ENCODE results near the gene LRP1.

DNA sequence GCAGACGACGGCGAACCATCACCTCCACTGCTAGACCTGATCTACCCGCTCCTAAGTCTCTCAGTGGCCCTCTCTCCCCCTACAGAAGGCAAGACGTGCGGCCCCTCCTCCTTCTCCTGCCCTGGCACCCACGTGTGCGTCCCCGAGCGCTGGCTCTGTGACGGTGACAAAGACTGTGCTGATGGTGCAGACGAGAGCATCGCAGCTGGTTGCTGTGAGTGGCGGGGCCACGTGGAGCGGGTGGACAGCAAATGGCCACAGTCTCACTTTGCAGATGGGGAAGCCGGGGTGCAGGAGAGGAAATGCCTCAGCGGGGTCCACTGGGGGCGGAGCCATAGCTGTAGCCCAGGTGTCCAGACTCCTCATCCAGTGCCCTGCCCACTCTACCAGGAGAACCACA, 66.9 kb downstream of the LRP1 start:
- TF ChIP-seq POLR2A (IDR thresholded peaks at IDR 0.05; ENCODE audit: low read depth, low read length) (no peak), CTCF (conservative IDR thresholded peaks at IDR 0.05; ENCODE audit: low read depth, low read length) (no peak)

All from IMR-90 (cell line).